Upper lobe of right lung (tissue), 1 donor: ENCODE data around the gene UNC5C. TPM values are rescaled to one million over a fixed set of nuclear protein-coding genes. Genes with fewer than 3 reads are reported as not detected.

Experiments
- ATAC-seq: fragments of 200-7000 bp; cut with Tn5 transposase; one replicate; pipeline ENCODE4 v1.9.1; 2020; ENCODE audit warnings: mild to moderate bottlenecking, moderate library complexity
- DNase-seq: peaks from one replicate; pipeline ENCODE4 v3.0.0-alpha.2; 2020
- H3K27ac ChIP-seq: fragments of 200-600 bp; one replicate; pipeline ENCODE4 v1.8.0; 2022
- H3K27me3 ChIP-seq: fragments of 200-600 bp; one replicate; pipeline ENCODE4 v1.8.0; 2022; ENCODE audit warnings: mild to moderate bottlenecking
- H3K36me3 ChIP-seq: fragments of 200-600 bp; one replicate; pipeline ENCODE4 v1.8.0; 2022
- H3K4me1 ChIP-seq: fragments of 200-600 bp; one replicate; pipeline ENCODE4 v1.8.0; 2022
- H3K4me3 ChIP-seq: fragments of 200-600 bp; one replicate; pipeline ENCODE4 v1.8.0; 2022; ENCODE audit warnings: mild to moderate bottlenecking
- H3K9me3 ChIP-seq: fragments of 200-600 bp; one replicate; pipeline ENCODE4 v1.8.0; 2022
- intact Hi-C: fragments of 100-400 bp; cut with DNase I; formaldehyde crosslinking; loops from one replicate; pipeline ENCODE4 v1.11.0; 2022
- total RNA-seq: library from RNA; stranded (reverse); fragmentation: NEBNext Ultra II Directional; extraction: Animal tissue kit (Norgen Biotek cat#: 25700); gene quantifications from one replicate; pipeline ENCODE4 v1.2.1, GENCODE V29; 2021
- TF ChIP-seq, protein P1 (sequence below): fragments of 200-600 bp; IDR thresholded peaks from one replicate; pipeline ENCODE4 v1.8.0; 2022; ENCODE audit warnings: antibody characterized with exemption
- donor health status: DM: no; HTN: yes; CAD: no; lungs with severe emphysema.

UNC5C gene
- total RNA-seq, 1 donor from 2014 or later = 6.7 TPM

GRCh38 chr4:95371476-95372224 lies 177.1 kb downstream of the UNC5C start:
- DNase-seq (no peak), ATAC-seq (no peak)
- TF ChIP-seq, protein P1, sequence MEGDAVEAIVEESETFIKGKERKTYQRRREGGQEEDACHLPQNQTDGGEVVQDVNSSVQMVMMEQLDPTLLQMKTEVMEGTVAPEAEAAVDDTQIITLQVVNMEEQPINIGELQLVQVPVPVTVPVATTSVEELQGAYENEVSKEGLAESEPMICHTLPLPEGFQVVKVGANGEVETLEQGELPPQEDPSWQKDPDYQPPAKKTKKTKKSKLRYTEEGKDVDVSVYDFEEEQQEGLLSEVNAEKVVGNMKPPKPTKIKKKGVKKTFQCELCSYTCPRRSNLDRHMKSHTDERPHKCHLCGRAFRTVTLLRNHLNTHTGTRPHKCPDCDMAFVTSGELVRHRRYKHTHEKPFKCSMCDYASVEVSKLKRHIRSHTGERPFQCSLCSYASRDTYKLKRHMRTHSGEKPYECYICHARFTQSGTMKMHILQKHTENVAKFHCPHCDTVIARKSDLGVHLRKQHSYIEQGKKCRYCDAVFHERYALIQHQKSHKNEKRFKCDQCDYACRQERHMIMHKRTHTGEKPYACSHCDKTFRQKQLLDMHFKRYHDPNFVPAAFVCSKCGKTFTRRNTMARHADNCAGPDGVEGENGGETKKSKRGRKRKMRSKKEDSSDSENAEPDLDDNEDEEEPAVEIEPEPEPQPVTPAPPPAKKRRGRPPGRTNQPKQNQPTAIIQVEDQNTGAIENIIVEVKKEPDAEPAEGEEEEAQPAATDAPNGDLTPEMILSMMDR = no peak
- no peak overlapping the region for H3K27ac ChIP-seq
- no peaks in the 10 kb centered on the region for H3K36me3 ChIP-seq
- H3K9me3 ChIP-seq = no peaks in the 10 kb centered on the region
- H3K27me3 ChIP-seq = no peaks in the 10 kb centered on the region
- no peaks in the 10 kb centered on the region for H3K4me1 ChIP-seq
- H3K4me3 ChIP-seq = no peak overlapping the region
- intact Hi-C loops = no loop called here

DNA sequence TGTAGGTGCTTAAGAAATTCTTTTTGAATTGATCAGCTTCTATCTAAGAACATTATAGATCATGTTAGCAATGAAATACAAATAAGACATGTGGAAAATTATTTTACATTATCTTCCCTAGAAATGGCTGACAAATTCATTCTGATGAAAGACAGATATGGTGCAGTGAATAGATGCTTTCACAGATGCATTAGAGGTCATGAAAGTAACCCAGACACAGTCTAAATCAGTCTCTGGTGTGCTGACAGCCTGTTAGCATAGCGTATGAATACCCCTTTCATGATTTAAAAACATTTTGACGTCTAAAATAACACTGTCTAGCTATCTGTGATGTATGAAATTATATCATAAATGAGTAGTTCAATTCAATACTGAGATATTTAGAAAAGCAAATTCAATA lies 180.9 kb downstream of the UNC5C start:
- TF ChIP-seq, protein P1 = no peak
- Histone ChIP-seq H3K27ac (no peak overlapping the region), H3K4me3 (no peak overlapping the region), H3K9me3 (no peaks in the 10 kb centered on the region), H3K36me3 (no peaks in the 10 kb centered on the region), H3K4me1 (no peaks in the 10 kb centered on the region), H3K27me3 (no peaks in the 10 kb centered on the region)
- ATAC-seq (no peak), DNase-seq (no peak)
- intact Hi-C loops = no loop called here

- H3K4me1 ChIP-seq = peaks cover 20% of the 10 kb centered on the region
- intact Hi-C loops = no loop called here
- ATAC-seq = peak; percentile 63
Observed at GRCh38 chr4:95363966-95364365, 184.8 kb downstream of the UNC5C start.

DNA sequence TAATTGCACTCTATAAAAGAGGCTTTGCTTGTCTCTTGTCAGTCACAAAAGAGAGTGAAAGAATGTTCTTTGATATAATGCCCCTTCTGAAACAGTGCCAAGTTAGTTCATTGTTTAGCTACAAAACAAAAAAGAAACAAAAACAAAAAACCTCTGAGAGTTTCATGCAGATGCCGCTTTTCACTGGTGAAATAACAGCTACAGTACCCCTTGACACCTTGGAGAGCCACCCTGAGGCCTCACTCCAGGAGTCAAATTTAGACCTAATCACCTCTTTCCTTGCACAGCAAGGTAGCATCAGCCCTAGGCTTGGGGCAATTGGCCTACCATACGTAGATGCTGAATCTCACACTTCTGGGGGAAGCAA lies 185.2 kb downstream of the UNC5C start:
- H3K36me3 ChIP-seq = no peaks in the 10 kb centered on the region
- intact Hi-C loops = no loop called here
- H3K27me3 ChIP-seq = no peaks in the 10 kb centered on the region
- H3K9me3 ChIP-seq = no peaks in the 10 kb centered on the region
- TF ChIP-seq, protein P1 = no peak
- ATAC-seq (no peak), DNase-seq (no peak)
- no peak overlapping the region for H3K4me3 ChIP-seq
- peaks cover 20% of the 10 kb centered on the region for H3K4me1 ChIP-seq
- no peak overlapping the region for H3K27ac ChIP-seq

More at GRCh38 chr4:95363966-95364365, 184.8 kb downstream of the UNC5C start:
- no peaks in the 10 kb centered on the region for H3K9me3 ChIP-seq
- no peaks in the 10 kb centered on the region for H3K27me3 ChIP-seq
- H3K36me3 ChIP-seq = no peaks in the 10 kb centered on the region
- no peak overlapping the region for H3K27ac ChIP-seq
- TF ChIP-seq, protein P1 = no peak
- no peak overlapping the region for H3K4me3 ChIP-seq
- DNase-seq = no peak

DNA sequence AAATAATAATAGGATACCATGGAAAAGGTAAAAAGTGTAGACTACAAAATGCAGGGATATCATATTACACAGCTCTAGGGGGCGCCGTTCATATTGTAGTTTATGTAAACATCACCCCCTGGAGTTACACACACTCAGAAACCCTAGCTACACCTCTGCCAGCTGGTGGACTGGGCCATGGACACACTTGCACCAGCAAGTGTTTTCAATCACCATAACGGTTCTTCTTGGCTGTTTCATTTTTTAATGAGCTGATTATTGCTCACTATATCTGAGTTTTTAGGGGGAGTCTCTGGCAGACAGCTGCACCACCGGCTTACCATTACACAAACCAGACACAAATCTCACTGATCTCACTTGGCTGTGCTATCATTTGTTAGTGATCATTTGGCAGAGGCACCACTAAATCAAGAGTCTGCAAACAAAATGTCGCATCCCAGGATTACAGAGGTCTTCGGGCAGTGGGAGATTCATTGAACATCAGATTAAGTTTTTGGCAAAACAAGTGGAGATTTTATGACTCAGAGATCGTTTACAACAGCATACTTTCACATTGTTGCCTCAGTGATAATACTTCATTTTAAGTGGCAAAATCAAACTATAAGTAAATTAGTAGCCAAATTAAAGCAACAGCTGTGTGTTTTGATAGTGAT lies 185.7 kb downstream of the UNC5C start:
- no peak overlapping the region for H3K27ac ChIP-seq
- ATAC-seq (no peak), DNase-seq (no peak)
- intact Hi-C loops = no loop called here
- peaks cover 20% of the 10 kb centered on the region for H3K4me1 ChIP-seq
- no peaks in the 10 kb centered on the region for H3K27me3 ChIP-seq
- no peaks in the 10 kb centered on the region for H3K9me3 ChIP-seq
- no peak overlapping the region for H3K4me3 ChIP-seq
- TF ChIP-seq, protein P1 = no peak
- H3K36me3 ChIP-seq = no peaks in the 10 kb centered on the region
